Hematopoietic multipotent progenitor cell (in vitro differentiated cells): ENCODE data around the gene ANKFY1. TPM values are rescaled to one million over a fixed set of nuclear protein-coding genes. Genes with fewer than 3 reads are reported as not detected.
"Not testable (repeated sequence)": the region's sequence is repeated elsewhere in the genome, so short reads cannot be mapped to it uniquely, and the experiment has no call there.

Experiments
- DNase-seq, 3 donors: peaks; one replicate each; pipeline ENCODE4 v3.0.0-alpha.2; 2011 to 2015; ENCODE audit warnings: low read depth in 2 of 3, low spot score in 2 of 3
- total RNA-seq: library from RNA; depleted of rRNA; stranded (reverse); fragments of >200 nt; gene quantifications from one replicate; pipeline ENCODE4 v1.2.3, GENCODE V29; 2012

ANKFY1 gene
- total RNA-seq, 1 donor = 35.3 TPM

DNA sequence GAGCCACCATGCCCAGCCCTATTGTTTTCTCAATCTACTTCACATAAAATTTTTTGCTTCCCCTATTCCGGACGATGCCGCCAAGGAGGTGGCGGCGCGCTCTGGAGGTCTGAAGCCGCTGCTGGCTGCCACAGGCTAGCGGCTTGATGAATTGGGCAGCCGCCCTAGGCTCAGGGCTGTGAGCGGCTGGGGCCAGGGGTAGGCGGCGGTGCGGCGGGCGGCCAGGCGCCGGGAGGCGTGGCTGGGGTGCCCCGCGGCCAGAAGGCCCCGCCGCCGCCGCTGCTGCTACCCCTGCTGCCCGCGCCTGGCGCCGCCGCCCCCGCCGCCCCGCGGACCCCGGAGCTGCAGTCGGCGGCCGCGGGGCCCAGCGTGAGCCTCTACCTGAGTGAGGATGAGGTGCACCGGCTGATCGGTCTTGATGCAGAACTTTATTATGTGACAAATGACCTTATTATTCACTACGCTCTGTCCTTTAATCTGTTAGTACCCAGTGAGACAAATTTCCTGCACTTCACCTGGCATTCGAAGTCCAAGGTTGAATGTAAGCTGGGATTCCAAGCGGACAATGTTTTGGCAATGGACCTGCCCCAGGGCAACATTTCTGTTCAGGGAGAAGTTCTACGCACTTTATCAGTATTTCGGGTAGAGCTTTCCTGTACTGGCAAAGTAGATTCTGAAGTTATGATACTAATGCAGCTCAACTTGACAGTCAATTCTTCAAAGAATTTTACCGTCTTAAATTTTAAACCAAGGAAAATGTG lies 41.7 kb downstream of the ANKFY1 start:
- no peak for DNase-seq

DNA sequence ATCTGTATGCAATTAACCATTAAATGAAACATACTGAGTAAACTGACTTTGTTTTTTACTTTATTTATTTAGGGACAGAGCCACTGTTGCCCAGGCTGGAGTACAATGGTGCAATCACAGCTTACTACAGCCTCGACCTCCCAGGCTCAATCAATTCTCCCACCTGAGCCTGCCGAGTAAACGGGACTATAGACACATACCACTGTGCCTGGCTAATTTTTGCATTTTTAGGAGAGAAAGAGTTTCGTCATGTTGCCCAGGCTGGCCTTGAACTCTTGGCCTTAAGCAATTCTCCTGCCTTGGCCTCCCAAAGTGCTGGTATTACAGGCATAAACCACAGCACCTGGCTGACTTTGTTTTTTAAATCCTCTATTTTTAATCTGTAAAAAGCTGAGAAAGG lies 42.6 kb downstream of the ANKFY1 start:
- no peak for DNase-seq

DNA sequence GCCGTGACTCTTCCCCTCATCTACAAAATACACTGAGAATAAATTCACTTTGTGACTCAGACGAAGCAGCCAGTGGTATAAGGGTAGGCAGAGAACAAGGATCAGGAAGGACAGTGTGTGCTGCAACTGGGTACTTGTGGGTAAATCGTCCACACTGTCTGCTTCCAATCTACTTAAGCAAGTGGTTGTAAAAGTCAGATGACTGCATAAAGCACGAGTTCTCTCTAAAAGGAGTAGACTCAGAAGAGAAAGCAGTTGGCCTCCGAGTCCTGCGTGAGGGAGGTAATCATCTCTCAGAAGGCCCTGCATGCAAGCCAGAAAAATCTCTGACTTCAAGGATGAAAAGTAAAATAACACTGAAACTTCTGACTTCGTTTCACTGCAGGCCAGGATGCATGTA lies 43.1 kb downstream of the ANKFY1 start:
- no peak for DNase-seq

DNA sequence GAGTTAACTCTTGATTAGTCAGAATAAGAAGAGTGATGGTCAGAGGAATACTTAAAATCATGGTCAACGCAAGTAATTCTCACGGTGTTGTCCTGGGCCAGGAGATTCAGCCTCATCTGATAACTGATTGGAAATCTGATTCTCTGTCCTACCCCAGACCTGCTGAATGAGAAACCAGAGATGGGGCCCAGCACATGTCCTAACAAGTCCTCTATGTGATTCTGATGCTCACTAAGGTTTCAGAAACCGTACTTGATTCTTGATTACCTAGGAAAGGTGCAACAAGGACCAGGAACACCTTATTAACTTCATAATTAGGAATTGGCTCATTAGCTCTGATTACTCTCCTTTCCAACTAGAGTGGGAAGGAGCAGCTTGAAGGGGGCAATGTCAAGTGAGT lies 44.5 kb downstream of the ANKFY1 start:
- no peak for DNase-seq

DNA sequence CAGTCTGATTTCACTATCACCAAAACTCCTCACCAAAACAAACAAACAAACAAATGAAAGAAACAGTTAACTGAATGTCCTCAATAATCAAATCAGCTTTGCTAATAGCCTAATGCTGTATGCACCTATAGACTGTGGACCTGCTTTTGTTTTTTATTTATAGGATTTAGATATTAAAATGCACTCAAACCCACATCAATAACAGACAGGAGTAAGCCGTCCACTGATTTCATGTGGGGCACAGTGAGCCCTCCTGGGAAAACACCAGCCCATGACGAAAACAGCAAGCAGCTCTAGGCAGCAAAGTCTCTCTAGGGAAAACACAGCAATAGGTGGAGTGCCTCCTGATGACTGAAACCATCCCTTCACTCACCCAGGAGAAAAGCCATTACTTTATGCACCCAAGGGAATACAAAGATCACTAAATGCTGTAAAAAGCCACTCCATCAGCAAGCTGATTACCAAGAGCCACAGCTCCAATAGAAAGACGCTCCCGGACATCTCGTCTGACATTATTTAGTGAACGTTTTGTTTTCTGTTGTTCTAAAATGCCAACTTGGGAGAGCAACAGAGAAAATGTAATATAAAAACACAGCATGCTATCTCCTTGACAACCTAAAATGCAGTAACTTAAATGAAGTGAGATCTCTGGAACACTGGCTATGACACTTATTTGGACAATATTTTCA lies 47.8 kb downstream of the ANKFY1 start:
- no peak for DNase-seq

DNA sequence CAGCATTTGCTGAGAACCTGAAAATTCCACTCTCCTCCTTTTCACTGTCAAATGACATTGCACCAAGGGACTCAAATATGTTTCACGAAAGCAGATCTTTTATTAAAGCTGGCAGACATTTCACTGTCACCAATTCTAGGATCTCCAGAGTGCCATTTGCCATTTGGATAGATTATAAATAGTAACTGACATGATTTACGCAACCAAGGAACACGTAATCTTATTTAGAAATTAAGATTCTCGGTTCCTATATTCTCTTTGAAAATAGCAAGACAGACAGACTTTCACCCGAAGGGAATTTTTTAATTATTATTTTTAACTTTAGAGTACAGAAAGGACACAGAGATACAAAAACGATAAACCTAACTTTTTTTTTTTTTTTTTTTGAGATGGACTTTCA lies 49.6 kb downstream of the ANKFY1 start:
- DNase-seq = no peak

DNA sequence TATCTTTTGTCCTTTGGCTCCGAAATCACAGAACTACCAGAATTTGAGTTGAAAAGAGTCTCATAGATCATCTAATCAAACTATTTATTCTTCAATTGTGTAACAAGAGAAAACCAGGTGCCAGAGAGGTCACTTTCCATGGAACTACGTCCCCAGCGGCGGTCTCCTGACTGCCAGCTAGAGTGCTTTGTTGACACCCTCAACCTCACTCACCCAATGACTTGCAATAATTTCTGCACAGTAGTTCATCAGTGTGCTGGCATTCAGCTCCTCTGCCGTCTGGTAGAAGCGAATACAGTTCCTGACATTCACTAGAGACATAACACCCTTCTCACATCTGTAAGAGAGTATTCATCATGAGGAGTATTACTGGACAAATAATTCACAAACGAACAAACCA lies 54.2 kb downstream of the ANKFY1 start:
- DNase-seq = no peak

DNA sequence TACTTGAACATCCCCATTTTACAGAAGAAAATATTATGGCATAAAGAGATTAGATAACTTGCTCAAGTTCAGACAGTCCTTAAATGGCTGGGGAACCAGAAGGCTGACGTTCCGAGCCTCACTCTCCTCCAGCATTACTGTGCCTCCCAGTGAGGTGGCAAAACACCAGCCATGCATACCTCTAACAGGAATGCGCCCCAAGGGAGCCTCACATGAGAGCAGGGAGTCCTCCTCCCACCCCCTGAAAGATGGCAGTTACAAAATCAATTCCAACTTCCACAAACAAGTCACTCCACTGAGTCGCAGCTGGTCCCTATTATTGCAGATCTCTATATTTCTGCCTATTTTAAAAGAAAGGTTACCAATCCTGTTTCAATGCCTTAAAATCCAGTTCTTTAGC lies 55.5 kb downstream of the ANKFY1 start:
- no peak for DNase-seq

DNA sequence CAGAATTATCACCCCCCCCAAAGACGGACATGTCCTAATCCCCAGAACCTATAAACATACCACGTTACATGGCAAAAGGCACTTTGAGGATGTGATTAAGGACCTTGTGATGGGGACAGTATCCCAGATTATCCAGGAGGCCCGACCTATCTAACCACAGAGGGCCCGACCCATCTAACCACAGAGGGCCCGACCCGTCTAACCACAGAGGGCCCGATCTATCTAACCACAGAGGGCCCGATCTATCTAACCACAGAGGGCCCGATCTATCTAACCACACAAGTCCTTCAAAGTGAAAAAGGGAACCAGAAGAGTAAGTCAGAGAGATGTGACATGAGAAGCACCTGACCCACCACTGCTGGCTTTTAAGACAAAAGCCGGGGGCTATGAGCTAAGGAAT lies 56.8 kb downstream of the ANKFY1 start:
- peak in 2 of 3 donors; percentile 60 to 83 for DNase-seq

DNA sequence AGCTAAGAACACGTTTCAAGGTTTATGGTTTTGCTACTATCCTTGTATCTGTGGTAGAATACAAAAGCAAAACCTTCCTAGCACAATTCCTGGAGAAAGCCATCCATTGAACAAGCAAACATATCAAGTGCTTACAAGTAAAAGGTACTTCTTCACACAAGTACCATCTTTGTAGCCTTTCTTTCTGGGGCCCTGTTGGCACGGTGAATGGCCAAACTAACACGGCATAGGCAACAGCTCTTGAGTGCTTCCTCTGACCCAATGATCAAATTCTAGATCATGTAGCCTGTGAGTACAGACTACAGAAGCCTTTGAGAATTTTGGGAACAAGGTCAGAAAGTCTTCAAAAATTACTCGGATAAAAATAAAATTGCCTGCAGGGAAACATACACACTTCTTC lies 57.9 kb downstream of the ANKFY1 start:
- no peak for DNase-seq

DNA sequence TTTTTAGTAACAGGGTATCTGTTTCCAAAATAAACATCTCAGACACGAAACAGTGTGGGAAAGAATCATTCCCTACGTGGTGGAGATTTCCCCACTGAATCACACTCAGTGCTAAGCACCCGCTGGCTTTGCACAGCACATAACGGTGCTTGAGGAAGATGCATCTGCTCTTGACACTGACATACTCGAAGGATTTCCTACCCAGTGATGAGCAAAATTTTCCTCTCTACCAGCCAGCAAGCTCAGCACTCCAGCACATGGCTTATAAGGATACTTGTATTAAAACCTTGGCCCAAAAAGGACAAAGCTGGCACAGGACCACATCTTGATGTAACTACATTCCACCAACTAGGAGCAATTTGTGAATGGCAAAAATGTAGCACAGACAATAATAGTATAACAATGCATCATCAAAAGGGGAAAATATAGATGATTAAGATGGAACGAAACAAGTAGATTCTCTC lies 59.0 kb downstream of the ANKFY1 start:
- DNase-seq = no peak

DNA sequence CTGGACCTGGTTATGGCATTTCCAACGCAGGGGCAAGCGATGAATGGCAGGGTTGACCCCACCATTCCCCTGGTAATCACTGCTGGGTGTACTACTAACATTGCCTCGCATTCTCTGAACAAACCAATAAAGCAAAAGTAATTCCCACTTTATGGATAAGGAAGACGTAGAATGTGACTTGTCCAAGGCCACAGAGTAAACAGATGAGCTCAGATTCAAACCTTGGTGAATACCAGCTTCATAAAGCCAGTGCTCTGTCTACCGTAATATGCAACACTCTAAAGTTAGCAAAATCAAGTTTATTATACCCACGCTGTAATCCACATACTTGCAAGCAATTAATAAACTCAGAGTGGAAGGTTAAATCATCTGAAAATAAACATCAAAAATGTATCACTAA lies 59.6 kb downstream of the ANKFY1 start:
- DNase-seq = no peak

DNA sequence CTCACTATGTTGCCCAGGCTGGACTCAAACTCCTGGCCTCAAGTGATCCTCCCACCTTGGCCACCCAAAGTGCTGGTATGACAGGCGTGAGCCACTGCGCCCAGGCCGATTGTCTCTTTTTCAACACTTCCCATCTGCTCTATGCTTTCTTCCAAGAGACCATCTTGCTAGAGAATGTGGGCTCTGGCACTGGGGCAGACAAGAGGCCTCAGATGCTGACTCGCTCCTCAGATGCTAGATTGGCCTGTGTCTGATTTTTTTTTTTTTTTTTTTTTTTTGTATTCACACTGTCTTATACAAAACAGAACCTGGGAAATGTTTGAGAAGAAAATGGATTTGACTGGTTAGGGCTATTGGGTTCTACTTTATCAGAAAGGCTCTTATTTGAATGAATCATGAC lies 62.6 kb downstream of the ANKFY1 start:
- DNase-seq = no peak

DNA sequence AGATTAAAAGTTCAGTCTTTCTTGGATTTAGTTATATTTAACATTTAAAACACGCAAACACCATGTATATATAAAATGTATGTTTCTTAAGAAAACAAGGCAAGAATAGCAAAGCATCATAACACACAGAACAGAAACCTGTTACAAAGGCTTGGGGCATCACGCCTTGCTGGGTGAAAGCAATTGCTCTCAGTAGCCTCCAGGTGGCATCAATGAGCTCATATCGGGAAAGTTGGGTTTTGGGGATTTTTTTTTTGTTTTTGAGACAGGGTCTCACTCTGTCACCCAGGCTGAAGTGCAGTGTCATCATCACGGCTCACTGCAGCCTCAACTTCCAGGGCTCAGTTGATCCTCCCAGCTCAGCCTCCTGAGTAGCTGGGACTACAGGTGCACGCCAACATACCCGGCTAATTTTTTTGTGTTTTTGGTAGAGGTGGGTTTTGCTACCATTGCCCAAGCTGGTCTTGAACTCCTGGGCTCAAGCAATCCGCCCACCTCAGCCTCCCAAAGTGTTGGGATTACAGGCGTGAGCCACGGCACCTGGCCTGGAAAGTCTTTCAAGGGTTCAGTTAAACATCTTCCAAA lies 63.9 kb downstream of the ANKFY1 start:
- DNase-seq = peak in 2 of 3 donors; percentile 46 to 68

DNA sequence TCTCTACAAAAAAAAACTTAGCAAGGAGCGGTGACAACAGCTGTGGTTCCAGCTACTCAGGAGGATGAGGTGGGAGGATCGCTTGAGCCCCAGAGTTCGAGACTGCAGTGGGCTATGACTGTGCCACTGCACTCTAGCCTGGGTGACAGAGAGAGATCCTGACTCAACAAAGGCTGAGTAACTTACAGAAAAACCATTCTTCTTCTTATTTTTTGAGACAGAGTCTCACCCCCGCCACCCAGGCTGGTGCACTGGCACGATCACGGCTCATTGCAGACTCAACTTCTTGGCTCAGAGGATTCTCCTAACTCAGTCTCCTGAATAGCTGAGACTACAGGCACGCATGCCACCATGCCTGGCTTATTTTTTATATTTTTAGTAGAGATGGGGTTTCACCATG lies 64.8 kb downstream of the ANKFY1 start:
- DNase-seq = no peak

DNA sequence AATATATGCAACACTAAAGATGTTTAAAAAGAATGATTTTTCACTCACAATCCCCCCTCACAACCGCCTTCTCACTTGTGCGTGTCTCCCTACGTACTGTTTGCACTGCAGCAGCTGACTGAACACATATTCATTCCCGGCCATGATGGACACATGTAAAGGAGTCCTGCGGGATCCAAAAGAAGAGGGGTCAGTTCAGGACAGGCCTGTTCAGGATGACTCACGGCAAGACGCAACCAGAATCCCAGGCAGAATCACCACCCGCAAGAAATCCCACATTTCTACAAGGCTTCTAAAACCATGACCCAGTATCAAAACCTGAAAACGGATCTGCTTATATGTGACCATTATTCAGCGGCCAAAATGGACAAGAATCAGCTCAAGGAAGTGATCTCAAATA lies 68.5 kb downstream of the ANKFY1 start:
- no peak for DNase-seq

DNA sequence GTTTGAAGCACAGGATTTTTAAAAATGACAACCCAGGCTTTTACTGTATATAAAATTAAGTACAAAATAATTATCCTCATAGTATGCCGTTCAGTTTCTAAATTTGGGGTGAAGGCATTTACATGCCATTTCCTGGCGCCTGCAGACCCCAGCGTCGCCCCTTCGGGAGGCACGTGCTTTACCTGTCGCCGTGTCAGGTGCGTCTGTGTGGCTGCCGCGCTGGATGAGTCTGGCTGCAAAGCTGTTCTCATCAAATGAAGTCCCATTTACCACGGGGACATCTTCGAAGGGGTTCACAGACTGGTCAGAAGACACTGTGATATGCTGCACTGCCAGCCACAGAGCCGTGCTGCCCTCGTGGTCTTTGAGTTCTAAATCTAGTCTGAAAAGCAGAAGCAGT lies 69.0 kb downstream of the ANKFY1 start:
- DNase-seq = no peak

DNA sequence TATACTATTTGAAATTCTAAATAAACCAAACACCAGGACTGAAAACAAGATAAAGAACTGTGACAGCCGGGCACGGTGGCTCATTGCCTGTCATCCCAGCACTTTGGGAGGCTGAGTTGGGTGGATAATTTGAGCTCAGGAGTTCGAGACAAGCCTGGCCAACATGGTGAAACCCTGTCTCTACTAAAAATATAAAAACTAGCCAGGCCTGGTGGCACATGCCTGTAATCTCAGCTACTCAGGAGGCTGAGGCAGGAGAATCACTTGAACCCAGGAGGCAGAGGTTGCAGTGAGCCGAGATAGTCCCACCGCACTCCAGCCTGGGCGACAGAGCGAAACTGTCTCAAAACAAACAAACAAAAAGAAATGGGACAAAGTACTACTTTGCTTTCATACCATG lies 73.0 kb downstream of the ANKFY1 start:
- DNase-seq = not testable (repeated sequence)

DNA sequence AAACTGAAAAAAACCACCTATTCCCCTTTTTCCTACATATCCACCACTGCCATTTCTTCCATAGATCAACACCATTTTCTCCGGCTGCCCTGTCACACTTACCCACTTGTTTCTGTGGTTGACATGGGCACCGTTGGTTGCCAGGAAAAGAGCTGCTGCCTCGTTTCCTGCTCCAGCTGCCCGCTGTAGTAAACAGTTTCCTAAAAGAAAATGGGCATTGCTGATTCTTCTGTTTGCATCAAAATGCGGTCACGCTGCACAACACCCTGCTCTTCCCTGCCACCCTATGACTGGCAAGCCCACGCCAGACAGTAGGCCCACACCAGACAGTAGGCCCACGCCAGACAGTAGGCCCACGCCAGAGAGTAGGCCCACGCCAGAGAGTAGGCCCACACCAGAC lies 74.5 kb downstream of the ANKFY1 start:
- DNase-seq = peak in 2 of 3 donors; percentile 76 to 87

DNA sequence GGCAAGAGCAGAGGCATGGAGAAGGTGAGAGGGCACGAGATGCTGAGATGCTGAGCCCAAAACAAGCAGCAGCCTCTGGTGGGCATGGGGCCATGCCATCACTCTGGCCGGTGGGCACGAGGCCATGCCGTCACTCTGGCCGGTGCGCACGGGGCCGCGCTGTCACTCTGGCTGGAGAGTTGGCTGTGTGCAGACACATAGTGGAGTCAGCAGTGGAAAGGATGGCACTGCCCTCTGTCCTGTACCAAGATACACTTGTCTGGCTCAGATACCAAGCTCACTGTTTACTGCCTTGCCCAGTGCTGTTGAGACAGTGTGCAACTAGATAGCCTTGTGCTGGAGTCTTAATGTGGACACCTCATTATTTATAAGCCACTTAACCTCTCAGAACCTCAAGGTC lies 75.7 kb downstream of the ANKFY1 start:
- DNase-seq = no peak

DNA sequence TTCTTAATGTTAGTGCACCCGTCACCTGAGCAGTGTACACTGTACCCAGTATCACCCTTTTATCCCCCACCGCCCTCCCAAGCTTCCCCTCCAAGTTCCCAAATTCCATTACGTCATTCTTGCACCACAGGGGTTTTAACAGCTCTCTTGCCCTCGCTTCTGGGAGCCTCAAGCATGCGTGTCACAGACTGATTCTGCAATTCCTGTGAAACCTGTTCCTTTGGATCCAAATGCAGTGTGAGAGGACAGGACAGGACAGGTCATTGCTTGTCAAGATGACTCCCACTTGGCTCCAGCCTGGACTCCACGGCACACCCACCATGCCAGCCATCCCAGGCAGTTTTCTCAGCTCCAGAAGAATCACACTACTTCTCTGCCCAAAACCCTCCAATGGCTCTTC lies 76.7 kb downstream of the ANKFY1 start:
- no peak for DNase-seq

DNA sequence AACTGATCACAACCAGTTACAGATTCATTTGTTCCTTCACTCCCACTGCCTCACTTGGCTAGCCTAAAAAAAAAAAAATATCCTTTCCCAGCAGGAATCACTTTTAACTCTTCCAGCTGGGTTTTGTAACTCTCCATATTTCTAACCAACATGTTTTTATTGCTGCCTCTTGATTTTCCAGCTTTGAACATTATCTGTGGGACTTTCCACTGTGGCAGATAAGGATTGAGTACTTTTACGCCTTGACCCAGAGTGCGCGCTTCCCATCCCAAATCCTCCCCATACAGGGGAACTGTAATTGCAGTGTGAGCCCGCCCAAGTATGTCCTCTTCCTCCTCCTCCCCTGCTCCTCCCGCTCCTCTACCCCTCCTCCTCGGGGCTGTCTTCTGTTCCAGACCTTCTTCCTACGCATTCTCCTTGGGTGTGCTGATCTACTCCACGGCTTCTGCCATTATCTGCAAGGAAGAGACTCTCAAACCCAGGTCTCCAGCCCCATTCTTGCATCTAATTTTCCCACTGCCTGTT lies 77.4 kb downstream of the ANKFY1 start:
- no peak for DNase-seq
